Endothelial cell of umbilical vein (primary cell): Measurements from ENCODE around the gene SLC25A33.

Source experiments
- EZH2 ChIP-seq: IDR thresholded peaks from 2 replicates; pipeline ENCODE4 v1.6.1; 2012; ENCODE audit warnings: borderline replicate concordance, low read depth, mild to moderate bottlenecking, moderate library complexity, low read length, inconsistent platforms; ENCODE audit not compliant: severe bottlenecking
- FOS ChIP-seq: IDR thresholded peaks from 2 replicates; pipeline ENCODE4 v1.6.1; 2011; ENCODE audit warnings: mild to moderate bottlenecking, low read length, moderate library complexity, borderline replicate concordance; ENCODE audit not compliant: insufficient read depth
- GATA2 ChIP-seq: IDR thresholded peaks from 2 replicates; pipeline ENCODE4 v1.7.0; 2011; ENCODE audit warnings: low read depth, mild to moderate bottlenecking, moderate library complexity, mixed read lengths, low read length; ENCODE audit not compliant: insufficient read length, insufficient read depth
- JUN ChIP-seq: IDR thresholded peaks from 2 replicates; pipeline ENCODE4 v1.6.1; 2011; ENCODE audit warnings: borderline replicate concordance, low read depth; ENCODE audit not compliant: insufficient read length, insufficient read depth
- MYC ChIP-seq: IDR thresholded peaks from one replicate; pipeline ENCODE4 v1.6.1; 2011; ENCODE audit warnings: mild to moderate bottlenecking, low read depth, low read length
- POLR2A ChIP-seq: IDR thresholded peaks from 2 replicates; pipeline ENCODE4 v1.6.1; 2012; ENCODE audit warnings: low read depth, mild to moderate bottlenecking, control low read depth, low read length
- POLR2AphosphoS5 ChIP-seq: IDR thresholded peaks from 2 replicates; pipeline ENCODE4 v1.6.1; 2012; ENCODE audit warnings: low read depth, mild to moderate bottlenecking, control low read depth, low read length, moderate library complexity; ENCODE audit not compliant: insufficient read depth
- TF ChIP-seq, protein P1 (sequence below), 2 donors: IDR thresholded peaks; 1 replicate in 1 of 2; 2 replicates in 1 of 2; pipeline ENCODE4 v1.5.1; 2011; ENCODE audit warnings: low read length in 2 of 2, mild to moderate bottlenecking in 2 of 2, moderate library complexity in 2 of 2, control low read depth in 1 of 2, inconsistent platforms in 1 of 2, low read depth in 1 of 2; ENCODE audit not compliant: insufficient read depth in 1 of 2; ENCODE audit errors: extremely low read depth in 1 of 2
- TF ChIP-seq, protein P2 (sequence below): IDR thresholded peaks from 2 replicates; pipeline ENCODE4 v1.6.1; 2011; ENCODE audit not compliant: insufficient read depth, insufficient read length

DNA sequence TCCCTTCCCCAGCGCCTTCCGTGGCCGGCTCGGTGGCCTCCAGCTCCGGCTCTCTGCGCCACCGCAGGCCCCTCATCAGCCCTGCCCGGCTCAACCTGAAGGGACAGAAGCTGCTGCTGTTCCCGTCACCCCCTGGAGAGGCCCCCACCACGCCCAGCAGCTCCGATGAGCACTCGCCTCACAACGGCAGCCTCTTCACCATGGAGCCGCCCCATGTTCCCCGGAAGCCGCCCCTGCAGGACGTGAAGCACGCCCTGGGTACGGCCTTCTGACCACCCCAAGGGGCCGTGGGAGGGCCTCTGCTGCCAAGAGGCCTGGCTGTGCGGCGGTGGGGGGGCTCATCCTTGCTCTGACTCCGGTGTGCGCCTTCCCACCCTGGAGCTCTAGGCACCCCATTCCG, 71.3 kb downstream of the SLC25A33 start:
- TF ChIP-seq, protein P1, sequence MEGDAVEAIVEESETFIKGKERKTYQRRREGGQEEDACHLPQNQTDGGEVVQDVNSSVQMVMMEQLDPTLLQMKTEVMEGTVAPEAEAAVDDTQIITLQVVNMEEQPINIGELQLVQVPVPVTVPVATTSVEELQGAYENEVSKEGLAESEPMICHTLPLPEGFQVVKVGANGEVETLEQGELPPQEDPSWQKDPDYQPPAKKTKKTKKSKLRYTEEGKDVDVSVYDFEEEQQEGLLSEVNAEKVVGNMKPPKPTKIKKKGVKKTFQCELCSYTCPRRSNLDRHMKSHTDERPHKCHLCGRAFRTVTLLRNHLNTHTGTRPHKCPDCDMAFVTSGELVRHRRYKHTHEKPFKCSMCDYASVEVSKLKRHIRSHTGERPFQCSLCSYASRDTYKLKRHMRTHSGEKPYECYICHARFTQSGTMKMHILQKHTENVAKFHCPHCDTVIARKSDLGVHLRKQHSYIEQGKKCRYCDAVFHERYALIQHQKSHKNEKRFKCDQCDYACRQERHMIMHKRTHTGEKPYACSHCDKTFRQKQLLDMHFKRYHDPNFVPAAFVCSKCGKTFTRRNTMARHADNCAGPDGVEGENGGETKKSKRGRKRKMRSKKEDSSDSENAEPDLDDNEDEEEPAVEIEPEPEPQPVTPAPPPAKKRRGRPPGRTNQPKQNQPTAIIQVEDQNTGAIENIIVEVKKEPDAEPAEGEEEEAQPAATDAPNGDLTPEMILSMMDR (IDR thresholded peaks at IDR 0.05; ENCODE audit: extremely low read depth in 1 of 2, insufficient read depth in 1 of 2, low read depth in 1 of 2, low read length in 2 of 2) = no peak
- TF ChIP-seq EZH2 (no peak), POLR2A (no peak), JUN (no peak), POLR2AphosphoS5 (no peak), MYC (no peak), GATA2 (no peak), FOS (no peak)
- TF ChIP-seq, protein P2, sequence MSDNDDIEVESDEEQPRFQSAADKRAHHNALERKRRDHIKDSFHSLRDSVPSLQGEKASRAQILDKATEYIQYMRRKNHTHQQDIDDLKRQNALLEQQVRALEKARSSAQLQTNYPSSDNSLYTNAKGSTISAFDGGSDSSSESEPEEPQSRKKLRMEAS = no peak
